Spleen (tissue), 7 donors: ENCODE data around the gene NLGN1.

Experiments used
- POLR2AphosphoS5 ChIP-seq, 3 donors: sonication (generic); formaldehyde crosslinking; IDR thresholded peaks; one replicate each; pipeline ENCODE4 v1.5.1; 2017; ENCODE audit warnings: antibody characterized with exemption in 3 of 3
- TF ChIP-seq, protein P1 (sequence below), 11 experiments: fragments of 200-600 bp in 7 of 11; fragments of 450-650 bp in 4 of 11; sonication (generic) in 4 of 11; IDR thresholded peaks in 8 of 11; conservative IDR thresholded peaks in 3 of 11; 1 replicate in 7 of 11; 2 replicates in 4 of 11; pipeline versions ENCODE4 v1.4.0 to v1.8.0; 2016 to 2021; ENCODE audit warnings: antibody characterized with exemption in 11 of 11, inconsistent platforms in 4 of 11, mild to moderate bottlenecking in 1 of 11
- donor health status: DM: no; HTN: no; CAD: no; lungs with moderate emphysema.
- donor health status: DM: no; HTN: no; CAD: no.
- donor health status: DM: no; HTN: no; CAD: no.

GRCh38 chr3:174335324-174335723, 937.8 kb downstream of the NLGN1 start:
- TF ChIP-seq, protein P1, sequence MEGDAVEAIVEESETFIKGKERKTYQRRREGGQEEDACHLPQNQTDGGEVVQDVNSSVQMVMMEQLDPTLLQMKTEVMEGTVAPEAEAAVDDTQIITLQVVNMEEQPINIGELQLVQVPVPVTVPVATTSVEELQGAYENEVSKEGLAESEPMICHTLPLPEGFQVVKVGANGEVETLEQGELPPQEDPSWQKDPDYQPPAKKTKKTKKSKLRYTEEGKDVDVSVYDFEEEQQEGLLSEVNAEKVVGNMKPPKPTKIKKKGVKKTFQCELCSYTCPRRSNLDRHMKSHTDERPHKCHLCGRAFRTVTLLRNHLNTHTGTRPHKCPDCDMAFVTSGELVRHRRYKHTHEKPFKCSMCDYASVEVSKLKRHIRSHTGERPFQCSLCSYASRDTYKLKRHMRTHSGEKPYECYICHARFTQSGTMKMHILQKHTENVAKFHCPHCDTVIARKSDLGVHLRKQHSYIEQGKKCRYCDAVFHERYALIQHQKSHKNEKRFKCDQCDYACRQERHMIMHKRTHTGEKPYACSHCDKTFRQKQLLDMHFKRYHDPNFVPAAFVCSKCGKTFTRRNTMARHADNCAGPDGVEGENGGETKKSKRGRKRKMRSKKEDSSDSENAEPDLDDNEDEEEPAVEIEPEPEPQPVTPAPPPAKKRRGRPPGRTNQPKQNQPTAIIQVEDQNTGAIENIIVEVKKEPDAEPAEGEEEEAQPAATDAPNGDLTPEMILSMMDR (IDR thresholded peaks at IDR 0.05 in 8 of 11, conservative IDR thresholded peaks at IDR 0.05 in 3 of 11), result no peak
- TF ChIP-seq POLR2AphosphoS5 (IDR thresholded peaks at IDR 0.05), result no peak
